A673 (cell line): ENCODE results near the gene PDGFA. TPM values are rescaled to one million over a fixed set of nuclear protein-coding genes. Genes with fewer than 3 reads are reported as not detected.

Source experiments
- BruUV-seq: library from RNA; stranded (reverse); fragments of 400-500 nt; replicated peaks from 2 replicates; lab custom pipeline; 2021; lab: Mats Ljungman, UMichigan
- CTCF ChIA-PET: fragments of 300-600 bp; sonication (Branson Sonifier 250); formaldehyde crosslinking; loops from one replicate; lab custom pipeline; 2022; ENCODE audit warnings: antibody characterized with exemption; lab: Charles Lee
- POLR2A ChIA-PET: fragments of 300-600 bp; sonication (Branson Sonifier 250); formaldehyde crosslinking; loops from one replicate; lab custom pipeline; 2022; ENCODE audit warnings: antibody characterized with exemption; ENCODE audit not compliant: low non-redundant PET; lab: Charles Lee
- DNase-seq: peaks from one replicate; pipeline ENCODE4 v3.0.0-alpha.2; 2015; ENCODE audit warnings: low spot score
- H3K27ac ChIP-seq: fragments of 200-600 bp; sonication (generic); 2 replicates; pipeline ENCODE4 v1.5.1; 2016; ENCODE audit warnings: mixed run types, low read depth, mild to moderate bottlenecking, mixed read lengths, antibody characterized with exemption, low read length; ENCODE audit not compliant: poor library complexity, severe bottlenecking
- H3K27me3 ChIP-seq: fragments of 200-600 bp; sonication (generic); replicated peaks from 2 replicates; pipeline ENCODE4 v1.6.1; 2017; ENCODE audit warnings: mixed run types, low read depth, mild to moderate bottlenecking, mixed read lengths, antibody characterized with exemption, low read length; ENCODE audit not compliant: insufficient read depth, poor library complexity
- H3K36me3 ChIP-seq: fragments of 200-600 bp; sonication (generic); 2 replicates; pipeline ENCODE4 v1.6.1; 2016; ENCODE audit warnings: mixed run types, mild to moderate bottlenecking, mixed read lengths, antibody characterized with exemption, low read length; ENCODE audit not compliant: insufficient read depth, poor library complexity, severe bottlenecking
- H3K4me1 ChIP-seq: fragments of 200-600 bp; sonication (generic); 2 replicates; pipeline ENCODE4 v1.6.1; 2017; ENCODE audit warnings: mixed run types, mild to moderate bottlenecking, mixed read lengths, antibody characterized with exemption, low read length; ENCODE audit not compliant: insufficient read depth, poor library complexity, severe bottlenecking
- H3K4me3 ChIP-seq: fragments of 200-600 bp; sonication (generic); 2 replicates; pipeline ENCODE4 v1.5.1; 2016; ENCODE audit warnings: low read depth, mixed run types, mild to moderate bottlenecking, mixed read lengths, low read length; ENCODE audit not compliant: poor library complexity, severe bottlenecking
- H3K9me3 ChIP-seq: fragments of 200-600 bp; sonication (generic); 2 replicates; pipeline ENCODE4 v1.6.1; 2016; ENCODE audit warnings: mixed run types, low read depth, mild to moderate bottlenecking, mixed read lengths, antibody characterized with exemption, low read length; ENCODE audit not compliant: poor library complexity, severe bottlenecking
- CTCF ChIP-seq: fragments of 300-800, 200-600 bp; sonication (generic); conservative IDR thresholded peaks from 2 replicates; pipeline ENCODE4 v1.5.1; 2017; ENCODE audit warnings: low read depth, mild to moderate bottlenecking, antibody characterized with exemption, low read length, moderate library complexity, mixed read lengths
- EZH2 ChIP-seq: fragments of 200-600 bp; sonication (generic); IDR thresholded peaks from 2 replicates; pipeline ENCODE4 v1.6.1; 2017; ENCODE audit warnings: borderline replicate concordance, low read depth, mild to moderate bottlenecking, mixed read lengths, antibody characterized with exemption, low read length; ENCODE audit not compliant: poor library complexity, severe bottlenecking
- intact Hi-C: fragments of 100-400 bp; cut with micrococcal nuclease; formaldehyde crosslinking; loops from one replicate; pipeline ENCODE4 v1.10.0; 2022; ENCODE audit not compliant: unreplicated experiment
- total RNA-seq: library from RNA; stranded (reverse); gene quantifications from 2 replicates; pipeline ENCODE4 v1.2.3, GENCODE V29; 2021

The PDGFA gene
- total RNA-seq, 1 experiment from 2014 or later = 2.1 TPM

GRCh38 chr7:463817-464453 lies 55.7 kb downstream of the PDGFA start:
- H3K9me3 ChIP-seq = no peaks in the 10 kb centered on the region
- intact Hi-C loops = no loop called here
- TF ChIP-seq CTCF = no peak
- no peak for TF ChIP-seq EZH2
- no TSS peak for BruUV-seq
- DNase-seq = no peak
- H3K4me3 ChIP-seq = no peak overlapping the region
- H3K27me3 ChIP-seq = no peaks in the 10 kb centered on the region
- no peak overlapping the region for H3K27ac ChIP-seq
- H3K36me3 ChIP-seq = no peaks in the 10 kb centered on the region
- POLR2A ChIA-PET = no interaction called here
- H3K4me1 ChIP-seq = peaks cover 7% of the 10 kb centered on the region
- CTCF ChIA-PET = no interaction called here

GRCh38 chr7:463362-463781 lies 56.3 kb downstream of the PDGFA start:
- BruUV-seq = no TSS peak
- POLR2A ChIA-PET = no interaction called here
- H3K4me1 ChIP-seq = peaks cover 1% of the 10 kb centered on the region
- CTCF ChIA-PET = no interaction called here
- H3K36me3 ChIP-seq = no peaks in the 10 kb centered on the region
- intact Hi-C loops = no loop called here
- H3K27me3 ChIP-seq = no peaks in the 10 kb centered on the region
- H3K9me3 ChIP-seq = no peaks in the 10 kb centered on the region
- H3K27ac ChIP-seq = no peak overlapping the region
- H3K4me3 ChIP-seq = no peak overlapping the region
- TF ChIP-seq CTCF (no peak), EZH2 (no peak)
- DNase-seq = no peak

- Histone ChIP-seq H3K4me3 (no peak overlapping the region), H3K9me3 (no peaks in the 10 kb centered on the region), H3K36me3 (no peaks in the 10 kb centered on the region), H3K4me1 (no peaks in the 10 kb centered on the region), H3K27me3 (no peaks in the 10 kb centered on the region), H3K27ac (no peak overlapping the region)
- no TSS peak for BruUV-seq
- intact Hi-C loops = no loop called here
- ChIA-PET POLR2A (no interaction called here), CTCF (no interaction called here)
- no peak for DNase-seq
- TF ChIP-seq CTCF = no peak
- no peak for TF ChIP-seq EZH2
Measured at GRCh38 chr7:462173-463103, 57.2 kb downstream of the PDGFA start.
